ENCODE data around the gene NBR1. TPM values are rescaled to one million over a fixed set of nuclear protein-coding genes. Genes with fewer than 3 reads are reported as not detected.

The NBR1 gene
- total and polyA plus RNA-seq, 2 of the 8 experiments (the other 6 are each of a cell fraction or from before 2014, with no cell fraction given) = 13.5 to 36.0 TPM

DNA sequence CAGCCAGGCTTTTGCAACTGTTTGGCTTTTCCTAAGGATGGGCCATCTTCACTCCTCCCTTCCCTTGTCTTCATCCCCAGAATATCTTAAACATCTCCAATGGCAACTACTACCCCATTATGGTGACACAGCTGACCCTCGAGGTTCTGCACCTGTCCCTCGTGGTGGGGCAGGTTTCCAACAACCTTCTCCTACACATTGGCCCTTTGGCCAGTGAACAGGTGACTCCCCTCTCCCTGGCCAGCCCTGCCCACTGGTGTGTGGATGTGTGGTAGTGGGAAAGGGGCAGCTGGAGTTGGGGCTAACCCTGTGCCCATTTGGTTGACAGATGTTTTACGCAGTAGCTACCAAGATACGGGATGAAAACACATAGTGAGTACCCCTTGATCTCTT is 45.4 kb downstream of the NBR1 start:
- Histone ChIP-seq H4K20me1 (replicated peaks in 1 of 2; ENCODE audit: control insufficient read depth in 1 of 2, insufficient read depth in 2 of 2, low read length in 2 of 2) (no peaks in the 10 kb centered on the region), H3K23ac (ENCODE audit: insufficient read length) (no peak overlapping the region), H3K14ac (ENCODE audit: insufficient read length) (no peak overlapping the region), H2BK20ac (ENCODE audit: low read length) (no peak overlapping the region), H3K56ac (replicated peaks; ENCODE audit: insufficient read length, low read depth, low read length) (no peak overlapping the region), H4K5ac (ENCODE audit: insufficient read length, low read depth, low read length) (no peak overlapping the region), H2BK15ac (ENCODE audit: low read length) (no peak overlapping the region), H3K9ac (replicated peaks in 1 of 4; ENCODE audit: extremely low read depth in 1 of 4, low read depth in 3 of 4, low read length in 3 of 4) (no peak overlapping the region), H3K4me2 (ENCODE audit: insufficient read depth in 1 of 2, low read depth in 2 of 2, low read length in 2 of 2) (no peak overlapping the region), H2BK12ac (ENCODE audit: low read depth, low read length) (no peak overlapping the region), H2AK5ac (ENCODE audit: low read depth, low read length) (no peak overlapping the region), H3K36me3 (ENCODE audit: control insufficient read depth in 2 of 4, insufficient read depth in 4 of 4, low read length in 3 of 4) (peaks cover 0 to 2% (median 0%) of the 10 kb centered on the region in 4 experiments; a peak in 1 of 8 replicates), H3K18ac (ENCODE audit: extremely low read depth, low read length) (no peak overlapping the region), H3K27me3 (replicated peaks in 1 of 4; ENCODE audit: control insufficient read depth in 3 of 4, extremely low read depth in 1 of 4, insufficient read depth in 3 of 4, low read length in 3 of 4) (peaks cover 0 to 2% (median 0%) of the 10 kb centered on the region in 4 experiments; a peak in 1 of 7 replicates), H3K4ac (replicated peaks; ENCODE audit: insufficient read length, low read depth, low read length) (no peak overlapping the region), H4K91ac (replicated peaks; ENCODE audit: insufficient read length, low read length) (no peak overlapping the region), H3K79me2 (ENCODE audit: control insufficient read depth in 1 of 2, insufficient read depth in 2 of 2, low read length in 2 of 2) (no peaks in the 10 kb centered on the region), H2BK5ac (ENCODE audit: low read depth, low read length) (no peak overlapping the region), H2AFZ (ENCODE audit: low read length) (no peak overlapping the region), H2BK120ac (replicated peaks; ENCODE audit: low read depth, low read length) (no peak overlapping the region), H4K8ac (ENCODE audit: extremely low read depth, insufficient read depth, low read length) (no peak overlapping the region), H3K9me3 (ENCODE audit: insufficient read depth in 2 of 2, low read depth in 1 of 2, low read length in 1 of 2) (no peaks in the 10 kb centered on the region; a peak in 1 of 4 replicates), H3K27ac (ENCODE audit: low read depth, low read length) (no peak overlapping the region), H3K4me1 (replicated peaks in 1 of 4; ENCODE audit: control insufficient read depth in 3 of 4, insufficient read depth in 4 of 4, low read length in 3 of 4) (peaks cover 0 to 4% (median 0%) of the 10 kb centered on the region in 4 experiments; a peak in 3 of 7 replicates), H3K4me3 (ENCODE audit: extremely low read depth in 1 of 4, insufficient read depth in 2 of 4, low read depth in 3 of 4, low read length in 4 of 4) (no peak overlapping the region), H3K79me1 (ENCODE audit: low read depth, low read length) (no peaks in the 10 kb centered on the region), H3K23me2 (ENCODE audit: low read depth, low read length) (peaks cover 8% of the 10 kb centered on the region; the same call in 1 of the 2 replicates)
- 82% methylated on average over 4 of the region's 4 CpGs; no CpG with 5 or more reads in 1 of the 2 experiments for WGBS, 2 experiments (ENCODE audit: extremely low coverage in 1 of 2, insufficient coverage in 1 of 2, insufficient read length in 1 of 2, insufficient replicate concordance in 2 of 2, low coverage in 1 of 2, low lambda C conversion rate in 2 of 2, missing lambda C conversion rate in 1 of 2)
- FAIRE-seq = no peak
- no peak for DNase-seq (ENCODE audit: low read depth in 1 of 2, low spot score in 2 of 2)
- ChIA-PET CTCF (ENCODE audit: partially characterized antibody) (interaction anchor here (0.6 to 1.6 kb wide), 9 partner anchors 9 to 258 kb away, joined by 3 to 7 read pairs (median 4); no protein-coding TSS in a partner anchor), POLR2A (ENCODE audit: partially characterized antibody) (interaction anchor here (1.1 to 10.3 kb wide), 3 partner anchors 18 to 100 kb away, joined by 4 to 123 read pairs (median 7); partner anchors contain the start of gene BRCA1)
- TF ChIP-seq EGR1 (IDR thresholded peaks at IDR 0.05; ENCODE audit: borderline replicate concordance, low read depth, low read length) (no peak), CREB1 (IDR thresholded peaks at IDR 0.05) (no peak), GTF2F1 (IDR thresholded peaks at IDR 0.05; ENCODE audit: borderline replicate concordance, low read depth, low read length) (no peak)
